H1 (cell line): ENCODE results near the gene ARHGEF26. TPM values are rescaled to one million over a fixed set of nuclear protein-coding genes. Genes with fewer than 3 reads are reported as not detected.

Experiments
- CTCF ChIA-PET: fragments of 300-600 bp; sonication (Branson Sonifier 250); formaldehyde crosslinking; loops from one replicate; lab custom pipeline; 2021; ENCODE audit not compliant: partially characterized antibody; lab: Charles Lee
- POLR2A ChIA-PET: fragments of 300-600 bp; sonication (Branson Sonifier 250); formaldehyde crosslinking; loops from one replicate; lab custom pipeline; 2021; ENCODE audit warnings: inconsistent platforms; ENCODE audit not compliant: partially characterized antibody; lab: Charles Lee
- DNase-seq, 2 experiments: peaks; one replicate each; pipeline versions ENCODE4 v3.0.0 to v3.0.0-alpha.2; 2010 to 2022; ENCODE audit warnings: low spot score in 2 of 2, low read depth in 1 of 2, mixed read lengths in 1 of 2
- FAIRE-seq: peaks from 2 replicates; lab custom pipeline; 2011; peaks lifted over from hg19 to GRCh38; lab: Jason Lieb, UNC
- H2AFZ ChIP-seq: 2 replicates; pipeline ENCODE4 v1.8.1; 2012; ENCODE audit warnings: low read length, inconsistent platforms
- H2AK5ac ChIP-seq: 2 replicates; pipeline ENCODE4 v1.6.1; 2013; ENCODE audit warnings: low read depth, low read length
- H2BK120ac ChIP-seq: replicated peaks from 2 replicates; pipeline ENCODE3; 2013; ENCODE audit warnings: low read depth, low read length, inconsistent platforms
- H2BK12ac ChIP-seq: 2 replicates; pipeline ENCODE4 v1.6.1; 2013; ENCODE audit warnings: low read depth, low read length
- H2BK15ac ChIP-seq: 2 replicates; pipeline ENCODE4 v1.6.1; 2013; ENCODE audit warnings: low read length
- H2BK20ac ChIP-seq: 2 replicates; pipeline ENCODE4 v1.6.1; 2013; ENCODE audit warnings: low read length
- H2BK5ac ChIP-seq: 2 replicates; pipeline ENCODE4 v1.6.1; 2013; ENCODE audit warnings: low read depth, low read length
- H3K14ac ChIP-seq: 2 replicates; pipeline ENCODE4 v1.6.1; 2013; ENCODE audit warnings: inconsistent platforms; ENCODE audit not compliant: insufficient read length
- H3K18ac ChIP-seq: 2 replicates; pipeline ENCODE4 v1.6.1; 2013; ENCODE audit warnings: low read length; ENCODE audit errors: extremely low read depth
- H3K23ac ChIP-seq: 2 replicates; pipeline ENCODE4 v1.6.1; 2013; ENCODE audit warnings: inconsistent platforms; ENCODE audit not compliant: insufficient read length
- H3K23me2 ChIP-seq: 2 replicates; pipeline ENCODE4 v1.6.1; 2013; ENCODE audit warnings: low read depth, low read length
- H3K27ac ChIP-seq: 2 replicates; pipeline ENCODE4 v1.6.1; 2011; ENCODE audit warnings: low read depth, low read length, inconsistent platforms
- H3K27me3 ChIP-seq, 4 experiments: replicated peaks in 1 of 4; 1 replicate in 1 of 4; 2 replicates in 3 of 4; pipeline versions ENCODE4 v1.6.1 to v1.8.1; 2011 to 2013; ENCODE audit warnings: low read length in 3 of 4, mild to moderate bottlenecking in 3 of 4, inconsistent platforms in 2 of 4, mixed read lengths in 2 of 4, moderate library complexity in 1 of 4; ENCODE audit not compliant: control insufficient read depth in 3 of 4, insufficient read depth in 3 of 4; ENCODE audit errors: extremely low read depth in 1 of 4
- H3K36me3 ChIP-seq, 4 experiments: 2 replicates each; pipeline versions ENCODE4 v1.6.1 to v1.8.1; 2011 to 2013; ENCODE audit warnings: mild to moderate bottlenecking in 4 of 4, low read length in 3 of 4, moderate library complexity in 2 of 4, control low read depth in 1 of 4, inconsistent platforms in 1 of 4; ENCODE audit not compliant: insufficient read depth in 4 of 4, control insufficient read depth in 2 of 4
- H3K4ac ChIP-seq: replicated peaks from 2 replicates; pipeline ENCODE3; 2013; ENCODE audit warnings: low read length, low read depth, mixed read lengths, inconsistent platforms; ENCODE audit not compliant: insufficient read length
- H3K4me1 ChIP-seq, 4 experiments: replicated peaks in 1 of 4; 1 replicate in 1 of 4; 2 replicates in 3 of 4; pipeline versions ENCODE4 v1.6.1 to v1.8.1; 2011 to 2013; ENCODE audit warnings: low read length in 3 of 4, inconsistent platforms in 2 of 4, mixed read lengths in 1 of 4; ENCODE audit not compliant: insufficient read depth in 4 of 4, control insufficient read depth in 3 of 4
- H3K4me2 ChIP-seq, 2 experiments: 2 replicates each; pipeline versions ENCODE4 v1.6.1 to v1.8.1; 2011 to 2013; ENCODE audit warnings: low read depth in 2 of 2, low read length in 2 of 2, control low read depth in 1 of 2, inconsistent platforms in 1 of 2, mild to moderate bottlenecking in 1 of 2; ENCODE audit not compliant: insufficient read depth in 1 of 2
- H3K4me3 ChIP-seq, 4 experiments: fragments of 200-600, 300-600 bp in 1 of 4; sonication (generic), shearing (Covaris generic), sonication (Bioruptor Twin) in 1 of 4; 2 replicates each; pipeline versions ENCODE4 v1.5.1 to v1.8.1; 2011 to 2016; ENCODE audit warnings: low read length in 4 of 4, low read depth in 3 of 4, control low read depth in 2 of 4, inconsistent platforms in 2 of 4, mild to moderate bottlenecking in 2 of 4, mixed read lengths in 1 of 4, moderate library complexity in 1 of 4; ENCODE audit not compliant: insufficient read depth in 2 of 4; ENCODE audit errors: extremely low read depth in 1 of 4
- H3K56ac ChIP-seq: replicated peaks from 2 replicates; pipeline ENCODE3; 2013; ENCODE audit warnings: low read depth, mild to moderate bottlenecking, mixed read lengths, low read length, inconsistent platforms; ENCODE audit not compliant: insufficient read length
- H3K79me1 ChIP-seq: 2 replicates; pipeline ENCODE4 v1.6.1; 2013; ENCODE audit warnings: low read depth, low read length, control low read depth
- H3K79me2 ChIP-seq, 2 experiments: 2 replicates each; pipeline versions ENCODE4 v1.6.1 to v1.8.1; 2012 to 2013; ENCODE audit warnings: low read length in 2 of 2, mild to moderate bottlenecking in 2 of 2, inconsistent platforms in 1 of 2; ENCODE audit not compliant: insufficient read depth in 2 of 2, control insufficient read depth in 1 of 2
- H3K9ac ChIP-seq, 4 experiments: replicated peaks in 1 of 4; 1 replicate in 1 of 4; 2 replicates in 3 of 4; pipeline versions ENCODE4 v1.6.1 to v1.8.1; 2011 to 2013; ENCODE audit warnings: low read depth in 3 of 4, low read length in 3 of 4, control low read depth in 2 of 4, mild to moderate bottlenecking in 2 of 4, moderate library complexity in 2 of 4, inconsistent platforms in 1 of 4; ENCODE audit errors: extremely low read depth in 1 of 4
- H3K9me3 ChIP-seq, 2 experiments: 2 replicates each; pipeline versions ENCODE4 v1.6.1 to v1.8.1; 2012 to 2013; ENCODE audit warnings: mild to moderate bottlenecking in 2 of 2, moderate library complexity in 2 of 2, control low read depth in 1 of 2, inconsistent platforms in 1 of 2, low read depth in 1 of 2, low read length in 1 of 2, mixed read lengths in 1 of 2; ENCODE audit not compliant: insufficient read depth in 2 of 2
- H4K20me1 ChIP-seq, 2 experiments: replicated peaks in 1 of 2; 2 replicates each; pipeline versions ENCODE3 to v1.8.1; 2011 to 2013; ENCODE audit warnings: inconsistent platforms in 2 of 2, low read length in 2 of 2, mild to moderate bottlenecking in 1 of 2; ENCODE audit not compliant: insufficient read depth in 2 of 2, control insufficient read depth in 1 of 2
- H4K5ac ChIP-seq: 2 replicates; pipeline ENCODE4 v1.6.1; 2013; ENCODE audit warnings: low read length, low read depth, mixed read lengths, inconsistent platforms; ENCODE audit not compliant: insufficient read length
- H4K8ac ChIP-seq: 2 replicates; pipeline ENCODE4 v1.8.0; 2013; ENCODE audit warnings: mild to moderate bottlenecking, moderate library complexity, low read length, inconsistent platforms; ENCODE audit not compliant: insufficient read depth; ENCODE audit errors: extremely low read depth
- H4K91ac ChIP-seq: replicated peaks from 2 replicates; pipeline ENCODE3; 2013; ENCODE audit warnings: low read length, mixed read lengths, inconsistent platforms; ENCODE audit not compliant: insufficient read length
- EZH2 ChIP-seq: fragments of 200-600 bp; sonication (generic); IDR thresholded peaks from 2 replicates; pipeline ENCODE4 v1.7.1; 2012; ENCODE audit warnings: low read depth, mild to moderate bottlenecking, moderate library complexity, low read length, inconsistent platforms; ENCODE audit not compliant: severe bottlenecking
- HDAC2 ChIP-seq, 2 experiments: fragments of 300-600 bp in 1 of 2; sonication (generic) in 1 of 2; IDR thresholded peaks; 2 replicates each; pipeline ENCODE4 v1.6.1; 2011 to 2012; ENCODE audit warnings: low read depth in 2 of 2, low read length in 2 of 2, mild to moderate bottlenecking in 2 of 2, moderate library complexity in 2 of 2, borderline replicate concordance in 1 of 2, inconsistent platforms in 1 of 2
- HDAC6 ChIP-seq: IDR thresholded peaks from one replicate; pipeline ENCODE4 v1.7.1; 2012; ENCODE audit warnings: low read depth, mild to moderate bottlenecking, inconsistent platforms, low read length, moderate library complexity
- KDM5A ChIP-seq: fragments of 200-600 bp; IDR thresholded peaks from 2 replicates; pipeline ENCODE4 v1.7.1; 2012; ENCODE audit warnings: mild to moderate bottlenecking, low read length, inconsistent platforms, mixed read lengths
- NRF1 ChIP-seq: IDR thresholded peaks from 2 replicates; pipeline ENCODE4 v1.6.1; 2011; ENCODE audit warnings: mild to moderate bottlenecking, low read depth, low read length, improper control_type of control experiment
- POLR2AphosphoS5 ChIP-seq: IDR thresholded peaks from 2 replicates; pipeline ENCODE4 v1.6.1; 2011; ENCODE audit warnings: low read depth, low read length
- RBBP5 ChIP-seq: IDR thresholded peaks from 2 replicates; pipeline ENCODE4 v1.7.1; 2012; ENCODE audit warnings: low read depth, mild to moderate bottlenecking, inconsistent platforms, low read length, moderate library complexity, borderline replicate concordance
- RNF2 ChIP-seq: fragments of 200-900, 300-1000 bp; sonication (generic); IDR thresholded peaks from 2 replicates; pipeline ENCODE4 v1.7.1; 2016; ENCODE audit warnings: borderline replicate concordance, low read depth, mild to moderate bottlenecking, antibody characterized with exemption, low read length; ENCODE audit not compliant: poor library complexity, severe bottlenecking; ENCODE audit errors: missing control alignments
- RXRA ChIP-seq: IDR thresholded peaks from 2 replicates; pipeline ENCODE4 v1.6.1; 2011; ENCODE audit warnings: low read depth, mild to moderate bottlenecking, low read length, moderate library complexity; ENCODE audit not compliant: insufficient read depth
- SAP30 ChIP-seq: fragments of 300-600 bp; sonication (generic); IDR thresholded peaks from 2 replicates; pipeline ENCODE4 v1.7.1; 2012; ENCODE audit warnings: low read length, moderate library complexity, mild to moderate bottlenecking, inconsistent platforms; ENCODE audit not compliant: insufficient read depth, insufficient replicate concordance
- WGBS, 2 experiments: shearing (Covaris generic) in 1 of 2; methylation state at CpG; one replicate each; pipeline versions ENCODE4 v1.1.6 to v1.1.7; 2013 to 2015; ENCODE audit warnings: low lambda C conversion rate in 2 of 2, mixed read lengths in 2 of 2, inconsistent platforms in 1 of 2, low coverage in 1 of 2, missing lambda C conversion rate in 1 of 2; ENCODE audit not compliant: insufficient replicate concordance in 2 of 2, insufficient coverage in 1 of 2, insufficient read length in 1 of 2; ENCODE audit errors: extremely low coverage in 1 of 2, missing lambda C conversion rate in 1 of 2; 5-methylcytosine and 5-hydroxymethylcytosine counted together
- polyA plus RNA-seq, 7 experiments: library from polyadenylated mRNA; depleted of rRNA in 3 of 7; stranded (reverse) in 5 of 7; unstranded in 2 of 7; fragments of >200 nt in 5 of 7; fragments of 200-250 nt in 2 of 7; gene quantifications; 1 replicate in 5 of 7; 2 replicates in 1 of 7; 4 replicates in 1 of 7; pipeline versions ENCODE4 v1.2.1 to v1.2.3, GENCODE V29; 2011 to 2013; ENCODE audit warnings: missing spikeins in 2 of 7, mixed read lengths in 2 of 7
- total RNA-seq: library from RNA; stranded (reverse); fragmentation: NEBNext Ultra II Directional; extraction: Animal tissue kit (Norgen Biotek cat#: 25700); gene quantifications from 2 replicates; pipeline ENCODE4 v1.2.1, GENCODE V29; 2021
- TF ChIP-seq, protein P1 (sequence below): IDR thresholded peaks from 2 replicates; pipeline ENCODE4 v1.6.1; 2012; ENCODE audit warnings: inconsistent platforms

Gene ARHGEF26
- total and polyA plus RNA-seq, 2 of the 8 experiments (the other 6 are each of a cell fraction or from before 2014, with no cell fraction given) = 3.1 to 15.6 TPM

- H2BK15ac ChIP-seq = no peak overlapping the region
- no peak overlapping the region for H2AK5ac ChIP-seq
- ChIA-PET POLR2A (no interaction called here), CTCF (no interaction called here)
- no peak overlapping the region for H4K8ac ChIP-seq
- H3K27me3 ChIP-seq = no peaks in the 10 kb centered on the region
- DNase-seq (no peak), FAIRE-seq (no peak)
- H4K91ac ChIP-seq = no peak overlapping the region
- no peak overlapping the region for H3K14ac ChIP-seq
- peaks cover 0 to 1% of the 10 kb centered on the region in 2 experiments for H4K20me1 ChIP-seq
- no peak overlapping the region for H3K9ac ChIP-seq
- H3K4me3 ChIP-seq = no peak overlapping the region
- no peak overlapping the region for H3K27ac ChIP-seq
- WGBS, 2 experiments = 77% methylated on average over 2 of the region's 2 CpGs; no CpG with 5 or more reads in 1 of the 2 experiments
- H2BK5ac ChIP-seq = no peak overlapping the region
- H3K23ac ChIP-seq = no peak overlapping the region
- no peak overlapping the region for H2BK20ac ChIP-seq
- no peak overlapping the region for H4K5ac ChIP-seq
- H3K4me1 ChIP-seq = no peaks in the 10 kb centered on the region
- no peak overlapping the region for H3K4me2 ChIP-seq
- H2AFZ ChIP-seq = no peak overlapping the region
- H3K79me1 ChIP-seq = no peaks in the 10 kb centered on the region
- H3K4ac ChIP-seq = no peak overlapping the region
- no peak overlapping the region for H2BK120ac ChIP-seq
- no peak overlapping the region for H3K18ac ChIP-seq
- H3K56ac ChIP-seq = no peak overlapping the region
- no peaks in the 10 kb centered on the region for H3K23me2 ChIP-seq
- no peak for TF ChIP-seq RNF2
- TF ChIP-seq RXRA = no peak
- no peak for TF ChIP-seq HDAC6
- TF ChIP-seq, protein P1, sequence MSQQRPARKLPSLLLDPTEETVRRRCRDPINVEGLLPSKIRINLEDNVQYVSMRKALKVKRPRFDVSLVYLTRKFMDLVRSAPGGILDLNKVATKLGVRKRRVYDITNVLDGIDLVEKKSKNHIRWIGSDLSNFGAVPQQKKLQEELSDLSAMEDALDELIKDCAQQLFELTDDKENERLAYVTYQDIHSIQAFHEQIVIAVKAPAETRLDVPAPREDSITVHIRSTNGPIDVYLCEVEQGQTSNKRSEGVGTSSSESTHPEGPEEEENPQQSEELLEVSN = no peak
- no peak for TF ChIP-seq SAP30
- TF ChIP-seq POLR2AphosphoS5 = no peak
- TF ChIP-seq EZH2 = no peak
- no peak for TF ChIP-seq NRF1
- no peak for TF ChIP-seq HDAC2 (IDR thresholded peaks at IDR 0.05; ENCODE audit: borderline replicate concordance in 1 of 2, low read depth in 2 of 2, low read length in 2 of 2)
- no peak for TF ChIP-seq KDM5A
- TF ChIP-seq RBBP5 = no peak
- TF ChIP-seq, all 59 proteins: peak for 0
- Histone ChIP-seq H3K9me3 (no peaks in the 10 kb centered on the region), H3K36me3 (peaks cover 10 to 88% (median 31%) of the 10 kb centered on the region in 4 experiments), H2BK12ac (no peak overlapping the region), H3K79me2 (peaks cover 0 to 18% of the 10 kb centered on the region in 2 experiments; a peak in 1 of 4 replicates)
These were observed 152.2 kb downstream of the ARHGEF26 start for GRCh38 chr3:154273381-154273780.
